Measurements from ENCODE around the gene CERS6. TPM values are rescaled to one million over a fixed set of nuclear protein-coding genes. Genes with fewer than 3 reads are reported as not detected.

The CERS6 gene
- total RNA-seq, 4 donors from 2014 or later, result 46.6 to 67.7 (median 53.6) TPM

DNA sequence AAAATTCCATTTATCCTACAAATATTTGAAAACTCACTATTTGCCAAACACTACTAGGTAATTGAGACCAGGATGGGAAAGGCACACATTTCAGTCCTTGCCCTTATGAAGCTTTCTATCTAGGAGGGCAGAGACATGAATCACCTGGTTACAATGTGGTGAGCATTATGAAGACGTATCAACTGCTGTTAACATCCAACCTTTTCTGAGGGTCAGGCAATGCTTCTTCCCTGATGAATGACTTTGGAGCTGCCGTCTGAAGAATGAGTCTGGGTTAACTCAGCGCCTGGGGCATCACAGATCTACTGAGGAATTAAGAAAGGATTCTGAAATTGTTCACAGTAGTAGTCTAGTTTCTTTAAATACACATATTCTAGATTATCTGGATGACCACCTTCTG is 284.3 kb downstream of the CERS6 start:
- Histone ChIP-seq H3K4me3 (no peak overlapping the region), H3K27me3 (no peaks in the 10 kb centered on the region), H3K4me1 (peaks cover 0 to 14% (median 0%) of the 10 kb centered on the region in 4 donors), H3K36me3 (no peaks in the 10 kb centered on the region), H3K9me3 (no peaks in the 10 kb centered on the region), H3K27ac (replicated peaks in 1 of 4) (no peak overlapping the region)
- no peak for TF ChIP-seq EP300 (IDR thresholded peaks at IDR 0.05)
- DNase-seq (ENCODE audit: extremely low spot score), result no peak
- intact Hi-C loops (cut with DNase I), result no loop called here
- WGBS, result 86% methylated on average over 3 of the region's 3 CpGs

DNA sequence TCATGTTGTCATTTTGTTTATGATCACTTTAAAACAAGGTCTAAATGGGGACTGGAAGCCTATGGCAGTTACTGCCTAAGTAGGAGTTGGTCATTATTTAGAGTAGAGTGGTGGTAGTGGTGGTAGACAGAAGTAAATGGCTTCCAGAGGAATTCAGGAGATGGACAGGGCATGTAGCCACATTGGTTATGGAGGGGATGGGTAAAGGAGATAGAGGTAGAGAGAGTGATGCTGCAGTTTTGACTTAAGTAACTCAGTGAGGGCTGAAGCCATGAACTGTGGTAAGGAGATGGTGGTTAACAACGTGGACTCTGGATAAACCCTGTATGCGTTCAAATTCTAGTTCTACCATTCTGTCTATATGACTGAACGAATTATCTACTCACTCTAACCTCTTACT is 284.7 kb downstream of the CERS6 start:
- no peak for TF ChIP-seq POLR2A (IDR thresholded peaks at IDR 0.05; ENCODE audit: low read depth)
- no peak overlapping the region for H3K4me3 ChIP-seq
- intact Hi-C loops (cut with DNase I), result no loop called here
- no peaks in the 10 kb centered on the region for H3K9me3 ChIP-seq
- H3K36me3 ChIP-seq, result no peaks in the 10 kb centered on the region
- H3K27me3 ChIP-seq, result no peaks in the 10 kb centered on the region
- H3K4me1 ChIP-seq, result peaks cover 0 to 14% (median 0%) of the 10 kb centered on the region in 4 donors
- H3K27ac ChIP-seq (replicated peaks in 1 of 4), result no peak overlapping the region
- no peak for DNase-seq (ENCODE audit: extremely low spot score)
- 65% methylated on average over 3 of the region's 3 CpGs for WGBS

DNA sequence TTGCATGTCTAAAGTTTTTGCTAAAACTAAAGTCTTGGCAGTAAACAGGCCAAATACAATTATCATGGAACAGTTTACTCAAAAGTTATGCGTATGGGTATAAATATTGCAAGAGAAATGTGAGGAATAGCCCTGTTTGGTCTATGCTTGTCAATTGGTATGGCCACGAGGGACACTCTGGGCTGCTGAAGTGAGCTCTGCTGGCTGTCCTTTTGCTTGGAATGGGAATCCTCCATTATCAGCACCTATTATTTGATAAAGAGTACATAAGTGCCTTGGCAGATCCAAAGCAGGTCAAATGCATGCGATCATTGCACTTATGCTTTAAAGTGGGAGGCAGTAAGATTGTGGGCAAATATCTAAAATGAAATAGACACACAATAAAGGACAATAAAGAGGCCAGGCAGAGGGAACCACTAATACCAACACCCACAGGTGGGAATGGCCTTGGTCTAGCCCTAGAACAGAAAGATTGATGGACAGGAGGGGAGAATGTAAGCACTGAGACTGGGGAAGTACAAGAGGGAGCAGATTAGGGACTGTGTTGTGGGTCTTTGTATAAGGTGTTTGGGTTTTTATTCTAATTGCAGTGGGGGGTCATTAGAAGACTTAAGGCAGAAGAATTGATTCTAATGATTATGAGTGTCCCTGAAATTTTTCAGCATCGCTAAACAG is 286.3 kb downstream of the CERS6 start:
- H3K4me3 ChIP-seq, result no peak overlapping the region
- TF ChIP-seq POLR2AphosphoS5 (IDR thresholded peaks at IDR 0.05), result no peak
- TF ChIP-seq, protein P1, sequence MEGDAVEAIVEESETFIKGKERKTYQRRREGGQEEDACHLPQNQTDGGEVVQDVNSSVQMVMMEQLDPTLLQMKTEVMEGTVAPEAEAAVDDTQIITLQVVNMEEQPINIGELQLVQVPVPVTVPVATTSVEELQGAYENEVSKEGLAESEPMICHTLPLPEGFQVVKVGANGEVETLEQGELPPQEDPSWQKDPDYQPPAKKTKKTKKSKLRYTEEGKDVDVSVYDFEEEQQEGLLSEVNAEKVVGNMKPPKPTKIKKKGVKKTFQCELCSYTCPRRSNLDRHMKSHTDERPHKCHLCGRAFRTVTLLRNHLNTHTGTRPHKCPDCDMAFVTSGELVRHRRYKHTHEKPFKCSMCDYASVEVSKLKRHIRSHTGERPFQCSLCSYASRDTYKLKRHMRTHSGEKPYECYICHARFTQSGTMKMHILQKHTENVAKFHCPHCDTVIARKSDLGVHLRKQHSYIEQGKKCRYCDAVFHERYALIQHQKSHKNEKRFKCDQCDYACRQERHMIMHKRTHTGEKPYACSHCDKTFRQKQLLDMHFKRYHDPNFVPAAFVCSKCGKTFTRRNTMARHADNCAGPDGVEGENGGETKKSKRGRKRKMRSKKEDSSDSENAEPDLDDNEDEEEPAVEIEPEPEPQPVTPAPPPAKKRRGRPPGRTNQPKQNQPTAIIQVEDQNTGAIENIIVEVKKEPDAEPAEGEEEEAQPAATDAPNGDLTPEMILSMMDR (IDR thresholded peaks at IDR 0.05), result no peak
- TF ChIP-seq EP300 (IDR thresholded peaks at IDR 0.05), result no peak
- no peak for TF ChIP-seq POLR2A (IDR thresholded peaks at IDR 0.05; ENCODE audit: low read depth)
- intact Hi-C loops (cut with DNase I), result no loop called here
- H3K4me1 ChIP-seq, result peaks cover 0 to 12% (median 0%) of the 10 kb centered on the region in 4 donors
- WGBS, result 90% methylated on average over 4 of the region's 4 CpGs
- H3K36me3 ChIP-seq, result no peaks in the 10 kb centered on the region
- no peak overlapping the region for H3K27ac ChIP-seq (replicated peaks in 1 of 4)
- no peaks in the 10 kb centered on the region for H3K27me3 ChIP-seq
- no peaks in the 10 kb centered on the region for H3K9me3 ChIP-seq
- DNase-seq (ENCODE audit: extremely low spot score), result no peak

DNA sequence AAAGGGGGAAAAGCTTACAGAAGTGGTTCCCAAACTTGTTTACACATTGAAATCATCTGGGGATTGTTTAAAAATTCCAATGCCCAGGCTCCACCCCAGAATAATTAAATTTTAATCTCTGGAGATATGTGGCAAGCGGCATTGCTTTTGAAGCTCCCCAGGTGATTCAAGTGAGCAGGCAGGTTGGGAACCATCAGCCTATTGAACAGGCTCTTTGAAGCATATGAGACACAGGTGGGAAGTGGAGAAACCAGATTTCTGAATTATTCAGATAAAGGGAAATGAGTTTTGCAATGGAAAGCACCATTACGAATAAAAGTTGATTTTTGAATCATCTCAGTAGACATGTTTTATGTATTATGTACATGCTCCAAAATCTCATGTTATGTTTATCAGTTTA is 288.8 kb downstream of the CERS6 start:
- Histone ChIP-seq H3K4me1 (peaks cover 0 to 8% (median 7%) of the 10 kb centered on the region in 4 donors), H3K4me3 (no peak overlapping the region), H3K27me3 (no peaks in the 10 kb centered on the region), H3K36me3 (no peaks in the 10 kb centered on the region), H3K9me3 (no peaks in the 10 kb centered on the region), H3K27ac (replicated peaks in 1 of 4) (no peak overlapping the region)
- 88% methylated on average over 2 of the region's 2 CpGs for WGBS
- TF ChIP-seq EP300 (IDR thresholded peaks at IDR 0.05) (no peak), POLR2A (IDR thresholded peaks at IDR 0.05; ENCODE audit: low read depth) (no peak), POLR2AphosphoS5 (IDR thresholded peaks at IDR 0.05) (no peak)
- TF ChIP-seq, protein P1 (IDR thresholded peaks at IDR 0.05), result no peak
- intact Hi-C loops (cut with DNase I), result no loop called here
- no peak for DNase-seq (ENCODE audit: extremely low spot score)

DNA sequence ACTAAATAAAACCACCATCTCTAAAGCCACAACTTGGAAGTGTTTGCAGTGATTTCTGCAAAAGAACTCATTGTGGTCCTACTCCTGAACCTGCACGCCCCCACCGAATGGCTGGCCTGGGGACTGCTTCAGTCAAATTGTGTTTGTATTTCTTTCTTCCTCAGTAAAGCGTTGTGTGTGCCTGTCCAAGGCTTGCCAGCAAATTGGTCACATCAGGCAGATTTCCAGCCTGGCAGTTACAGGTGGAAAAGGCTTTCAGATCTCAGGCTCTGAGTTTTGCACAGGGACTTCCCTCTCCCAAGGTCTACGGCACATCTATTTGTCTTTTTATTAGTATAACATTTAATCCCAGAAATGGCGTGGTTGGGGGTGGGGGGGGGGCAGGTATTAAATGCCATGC is 292.4 kb downstream of the CERS6 start:
- Histone ChIP-seq H3K27ac (replicated peaks in 1 of 4) (no peak overlapping the region), H3K27me3 (no peaks in the 10 kb centered on the region), H3K9me3 (no peaks in the 10 kb centered on the region), H3K4me1 (peaks cover 10 to 20% (median 18%) of the 10 kb centered on the region in 4 donors), H3K4me3 (no peak overlapping the region), H3K36me3 (no peaks in the 10 kb centered on the region)
- TF ChIP-seq POLR2A (IDR thresholded peaks at IDR 0.05; ENCODE audit: low read depth) (no peak), EP300 (IDR thresholded peaks at IDR 0.05) (no peak), POLR2AphosphoS5 (IDR thresholded peaks at IDR 0.05) (no peak)
- TF ChIP-seq, protein P1 (IDR thresholded peaks at IDR 0.05), result no peak
- WGBS, result 81% methylated on average over 5 of the region's 5 CpGs
- intact Hi-C loops (cut with DNase I), result no loop called here
- no peak for DNase-seq (ENCODE audit: extremely low spot score)

DNA sequence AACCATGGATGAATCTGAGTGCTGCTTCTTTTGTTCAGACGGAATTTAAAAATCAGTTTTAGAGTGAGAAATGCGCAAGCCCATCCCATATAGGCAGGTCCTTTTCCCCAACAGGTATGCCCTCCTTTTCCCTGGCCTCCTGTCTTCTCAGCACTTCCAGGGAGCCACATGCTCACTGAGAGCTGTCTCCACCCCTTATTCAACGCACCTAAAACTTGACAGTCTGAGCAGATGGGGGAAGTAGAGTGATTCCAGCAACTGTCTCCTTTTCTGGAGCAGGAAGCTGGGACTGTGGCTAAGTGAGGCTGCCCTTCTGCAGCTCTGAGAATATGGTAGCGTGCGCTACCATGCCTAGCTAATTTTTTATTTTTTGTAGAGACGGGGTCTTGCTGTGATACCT is 293.2 kb downstream of the CERS6 start:
- 82% methylated on average over 3 of the region's 6 CpGs for WGBS

More for the DNA sequence above, 293.2 kb downstream of the CERS6 start:
- intact Hi-C loops (cut with DNase I), result no loop called here
- H3K4me3 ChIP-seq, result no peak overlapping the region
- H3K27me3 ChIP-seq, result no peaks in the 10 kb centered on the region
- DNase-seq (ENCODE audit: extremely low spot score), result no peak
- no peaks in the 10 kb centered on the region for H3K9me3 ChIP-seq
- peaks cover 10 to 20% (median 18%) of the 10 kb centered on the region in 4 donors for H3K4me1 ChIP-seq
- TF ChIP-seq POLR2AphosphoS5 (IDR thresholded peaks at IDR 0.05), result no peak
- TF ChIP-seq EP300 (IDR thresholded peaks at IDR 0.05), result no peak
- TF ChIP-seq, protein P1 (IDR thresholded peaks at IDR 0.05), result no peak
- no peak for TF ChIP-seq POLR2A (IDR thresholded peaks at IDR 0.05; ENCODE audit: low read depth)
- no peak overlapping the region for H3K27ac ChIP-seq (replicated peaks in 1 of 4)
- peaks cover 0 to under 1% (median 0%) of the 10 kb centered on the region in 4 donors for H3K36me3 ChIP-seq

Data from esophagus muscularis mucosa (tissue), 4 donors.